HG03025 (cell line): Measurements from ENCODE around the gene SRRM2.

Source experiments
- ATAC-seq: cut with Tn5 transposase; IDR thresholded peaks from one replicate; pipeline ENCODE4 v1.9.1; 2021; ENCODE audit warnings: mild to moderate bottlenecking, moderate library complexity; ENCODE audit not compliant: unreplicated experiment, low FRiP score

SRRM2 gene

DNA sequence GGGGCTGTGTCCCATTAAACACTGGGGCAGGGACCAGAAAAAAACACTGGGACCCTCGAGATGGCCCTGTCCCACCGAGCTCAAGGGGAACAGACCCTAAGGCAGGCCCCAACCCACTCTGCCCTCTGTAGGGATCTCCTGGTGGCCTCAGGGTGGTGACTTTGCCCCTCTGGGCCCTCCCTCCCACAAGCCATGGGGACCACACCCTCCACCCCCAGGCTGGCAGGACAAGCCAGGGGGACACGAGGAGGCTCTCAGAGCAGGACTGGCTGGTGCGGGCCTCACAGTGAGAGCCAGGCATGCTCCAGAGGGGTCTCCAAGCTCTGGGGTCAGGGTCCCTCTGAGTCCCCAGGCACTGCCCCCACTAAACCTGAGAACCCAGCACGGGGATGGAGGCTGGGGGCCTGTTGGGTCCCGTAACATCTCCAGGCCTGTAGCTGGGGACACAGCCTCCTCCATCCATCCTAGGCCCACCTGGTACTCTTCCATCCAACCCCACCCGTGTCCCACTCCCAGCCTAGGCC, 14.5 kb upstream of the SRRM2 start:
- no peak for ATAC-seq

DNA sequence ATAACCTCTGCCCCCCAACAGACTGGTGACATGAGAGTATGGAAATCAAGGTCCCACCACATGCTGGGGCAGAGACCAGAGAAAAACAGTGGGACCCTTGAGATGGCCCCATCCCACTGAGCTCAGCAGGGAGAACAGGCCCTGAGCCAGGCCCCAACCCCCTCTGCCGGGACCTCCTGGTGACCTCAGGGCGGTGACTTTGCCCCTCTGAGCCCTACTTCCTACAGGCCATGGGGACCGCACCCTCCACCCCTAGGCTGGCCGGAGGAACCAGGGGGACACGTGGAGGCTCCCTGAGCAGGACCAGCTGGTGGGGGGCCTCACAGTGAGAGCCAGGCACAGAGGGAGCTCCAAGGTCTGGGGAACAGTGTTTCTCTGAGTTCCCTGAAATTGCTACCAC, 13.8 kb upstream of the SRRM2 start:
- ATAC-seq, result no peak

GRCh38 chr16:2739625-2740430, 12.6 kb upstream of the SRRM2 start:
- no peak for ATAC-seq

- no peak for ATAC-seq
Observed at GRCh38 chr16:2740476-2740875, 12.0 kb upstream of the SRRM2 start.

DNA sequence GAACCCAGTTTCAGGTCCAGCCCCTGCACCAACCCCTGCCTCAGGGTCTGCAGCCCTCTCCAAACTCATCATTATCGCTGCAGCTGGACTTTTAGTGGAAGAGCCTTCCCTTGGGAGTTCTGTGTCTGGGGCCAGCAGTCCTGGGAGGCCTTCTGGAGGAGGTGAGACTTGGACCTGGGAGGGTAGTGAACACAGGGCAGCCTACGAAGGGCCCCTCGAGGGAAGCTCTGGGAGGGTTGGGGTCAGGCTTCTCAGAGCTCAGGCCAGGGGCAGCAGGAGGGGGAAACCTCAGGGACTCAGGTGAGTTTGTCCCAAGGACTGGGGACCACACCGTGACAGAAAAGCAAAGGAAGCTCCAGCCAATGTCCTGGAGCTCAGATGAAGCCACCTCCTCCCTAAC, 11.3 kb upstream of the SRRM2 start:
- no peak for ATAC-seq

DNA sequence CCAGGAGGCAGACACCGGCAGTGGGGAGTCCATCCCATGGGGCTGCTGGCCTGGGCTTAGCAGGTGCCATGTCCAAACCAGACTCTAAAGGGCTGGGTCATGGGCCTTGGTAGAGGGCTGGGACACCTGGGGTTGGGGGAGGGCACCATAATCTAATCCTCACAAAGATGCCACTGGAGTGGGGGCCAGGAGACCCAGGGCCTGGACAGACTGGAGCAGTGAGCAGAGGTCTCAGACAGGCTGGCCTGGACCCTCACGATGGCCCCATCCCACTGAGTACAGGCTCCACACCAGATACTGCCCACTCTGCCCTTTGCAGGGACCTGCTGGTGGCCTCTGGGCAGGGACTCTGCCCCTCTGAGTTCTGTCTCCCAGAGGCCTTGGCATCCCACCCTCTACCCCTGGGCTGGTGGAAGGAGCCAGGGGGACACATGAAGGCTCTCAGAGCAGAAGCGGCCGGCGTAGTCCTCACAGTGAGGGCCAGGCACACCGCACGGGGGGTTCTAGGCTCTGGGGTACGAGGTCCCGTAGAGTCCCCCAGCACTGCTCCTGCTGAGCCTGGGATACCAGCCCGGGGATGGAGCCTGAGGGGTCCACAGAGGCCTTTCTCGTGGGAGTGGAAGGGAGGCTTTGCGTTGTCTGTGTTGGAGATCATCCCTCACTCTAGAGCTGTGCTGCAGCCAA, 10.0 kb upstream of the SRRM2 start:
- no peak for ATAC-seq

GRCh38 chr16:2743007-2743810, 9.2 kb upstream of the SRRM2 start:
- no peak for ATAC-seq

DNA sequence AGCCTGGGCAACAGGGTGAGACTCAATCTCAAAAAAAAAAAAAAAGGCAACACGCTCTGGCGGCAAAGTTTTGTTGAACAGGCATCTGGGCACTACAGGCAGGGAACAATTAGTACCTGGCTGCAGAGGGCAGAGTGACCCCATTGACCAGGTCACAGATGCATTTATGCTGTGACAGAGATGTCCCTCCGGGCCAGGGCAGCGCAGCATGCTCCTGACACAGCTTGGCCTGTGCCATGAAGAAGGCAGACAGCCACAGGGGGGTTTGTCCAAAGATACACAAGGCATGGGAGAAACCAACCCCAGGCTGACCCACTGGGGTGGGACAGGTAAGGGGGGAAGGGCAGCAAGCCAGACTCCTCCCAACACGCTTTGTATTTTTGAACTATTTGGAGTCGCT, 7.7 kb upstream of the SRRM2 start:
- ATAC-seq, result no peak

GRCh38 chr16:2745116-2745890, 7.1 kb upstream of the SRRM2 start:
- no peak for ATAC-seq

DNA sequence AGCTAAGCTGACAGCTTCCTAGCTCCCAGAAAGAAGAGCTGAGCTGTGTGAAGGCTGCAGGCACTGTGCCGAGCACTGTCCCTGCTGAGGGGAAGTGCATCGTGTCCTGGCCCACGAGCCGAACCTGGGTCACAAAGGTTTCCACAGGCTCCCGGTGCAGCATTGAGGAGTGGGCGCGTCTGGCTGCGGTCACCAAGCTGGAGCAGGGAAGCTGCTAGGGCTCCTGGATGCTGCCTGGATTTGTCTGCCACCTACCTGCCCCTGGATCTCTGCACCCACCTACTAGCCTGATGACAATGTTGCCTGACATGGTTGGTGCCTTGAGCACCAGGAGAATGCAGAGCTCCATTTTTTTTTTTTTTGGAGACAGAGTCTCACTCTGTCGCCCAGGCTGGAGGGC, 6.5 kb upstream of the SRRM2 start:
- no peak for ATAC-seq

- no peak for ATAC-seq
Observed at GRCh38 chr16:2748757-2749455, 3.5 kb upstream of the SRRM2 start.

GRCh38 chr16:2749476-2749875, 3.0 kb upstream of the SRRM2 start:
- no peak for ATAC-seq

DNA sequence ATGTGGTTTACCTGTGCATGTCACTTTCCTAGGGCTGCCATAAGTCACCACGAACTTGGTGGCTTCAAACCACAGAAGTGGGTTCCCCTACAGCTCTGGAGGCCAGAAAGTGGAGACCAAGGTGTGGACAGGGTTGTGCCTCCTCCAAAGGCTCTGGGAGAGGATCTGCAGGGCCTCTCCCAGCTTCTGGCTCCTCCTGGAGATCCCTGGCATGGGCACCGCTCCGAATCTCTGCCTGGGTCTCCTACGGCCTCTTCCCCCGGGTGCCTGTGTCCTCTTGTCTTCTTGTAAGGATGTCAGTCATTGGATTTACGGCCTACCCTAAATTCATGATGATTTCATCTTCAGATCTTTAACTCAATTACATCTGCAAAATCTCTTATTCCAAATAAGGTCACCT, 2.5 kb upstream of the SRRM2 start:
- no peak for ATAC-seq

DNA sequence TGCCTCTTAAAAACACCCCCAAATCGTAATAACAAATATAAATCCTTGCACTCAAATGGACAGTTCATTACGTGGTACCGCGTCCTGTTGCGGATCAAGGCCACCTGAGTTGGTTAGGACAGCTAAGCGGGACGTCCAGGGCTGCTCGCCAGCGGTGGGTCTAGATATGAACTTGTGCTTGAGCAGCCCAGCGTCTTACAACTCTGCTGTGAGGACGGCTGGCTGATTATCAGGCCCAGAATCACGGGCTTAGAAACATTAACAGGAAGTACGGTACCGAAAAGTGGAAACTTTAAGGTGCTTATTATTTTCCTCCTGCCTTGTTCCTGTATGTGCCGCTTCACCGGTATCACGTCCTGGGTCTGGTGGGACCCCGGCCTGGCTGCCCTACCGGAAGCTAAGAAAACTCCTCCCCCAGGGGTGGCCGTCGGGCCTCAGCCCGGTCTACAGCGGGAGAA, 832 bp upstream of the SRRM2 start:
- ATAC-seq, result no peak

- peak; percentile 37 for ATAC-seq
Observed at GRCh38 chr16:2752850-2753732, 653 bp downstream of the SRRM2 start.

DNA sequence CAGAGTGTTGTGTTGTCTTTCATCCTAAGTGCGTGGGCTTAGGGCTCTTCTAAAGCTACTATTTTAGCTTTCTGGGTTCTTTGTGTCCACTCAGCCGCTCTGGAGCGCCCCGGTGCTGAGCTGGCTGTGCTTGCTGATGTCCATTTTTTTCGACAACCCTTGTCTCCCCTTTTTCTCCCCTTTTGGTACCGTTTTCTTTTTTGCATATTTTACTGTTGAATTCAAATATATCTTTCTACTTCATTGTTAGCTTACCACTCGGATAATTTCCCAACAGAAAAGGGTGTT, 1.2 kb downstream of the SRRM2 start:
- ATAC-seq, result no peak

DNA sequence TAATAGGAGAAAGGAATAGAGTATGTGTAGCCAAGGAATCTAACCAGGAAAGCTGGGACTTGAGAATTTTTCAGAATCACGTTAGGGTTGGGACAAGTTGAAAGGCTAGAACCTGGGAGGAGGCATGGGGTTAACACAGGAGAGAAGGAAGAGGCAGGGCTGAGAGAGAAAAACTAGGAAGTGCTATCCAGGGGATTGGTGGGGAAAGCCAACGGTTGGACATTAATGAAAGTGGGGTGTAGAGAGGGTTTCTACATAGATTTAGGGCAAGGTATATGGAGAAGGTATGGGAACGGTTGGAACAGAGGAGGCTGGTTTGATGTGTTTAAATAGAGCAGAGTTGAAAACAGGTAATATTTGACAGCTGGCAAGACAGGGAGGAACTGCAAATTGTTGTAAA, 2.7 kb downstream of the SRRM2 start:
- no peak for ATAC-seq

DNA sequence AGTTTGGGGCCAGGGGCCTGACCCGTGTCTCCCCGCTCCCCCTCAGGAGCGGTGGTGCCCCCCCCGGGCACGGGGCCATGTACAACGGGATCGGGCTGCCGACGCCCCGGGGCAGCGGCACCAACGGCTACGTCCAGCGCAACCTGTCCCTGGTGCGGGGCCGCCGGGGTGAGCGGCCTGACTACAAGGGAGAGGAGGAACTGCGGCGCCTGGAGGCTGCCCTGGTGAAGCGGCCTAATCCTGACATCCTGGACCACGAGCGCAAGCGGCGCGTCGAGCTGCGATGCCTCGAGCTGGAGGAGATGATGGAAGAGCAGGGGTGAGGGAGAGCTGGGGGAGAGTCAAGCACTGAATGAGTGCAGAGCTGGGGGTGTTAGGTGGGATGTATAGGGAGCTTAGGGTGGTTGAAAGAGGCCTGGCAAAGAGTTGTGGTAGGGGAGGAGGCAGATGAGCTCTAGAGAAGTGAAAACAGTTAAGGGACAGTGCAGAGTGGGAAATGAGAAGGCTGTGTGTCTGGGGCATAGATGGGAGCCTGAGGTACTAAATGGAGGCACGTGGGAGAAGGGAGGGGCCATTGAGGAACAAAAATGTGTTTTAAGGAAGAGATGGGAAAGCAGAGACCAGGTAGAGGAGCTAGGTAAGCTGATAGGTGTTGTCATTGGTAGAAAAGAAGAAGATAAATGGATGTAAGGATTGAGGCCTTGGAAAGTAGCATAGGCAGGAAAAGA, 4.0 kb downstream of the SRRM2 start:
- ATAC-seq, result no peak
